Measurements from ENCODE around the gene BACH1.

Gene BACH1

DNA sequence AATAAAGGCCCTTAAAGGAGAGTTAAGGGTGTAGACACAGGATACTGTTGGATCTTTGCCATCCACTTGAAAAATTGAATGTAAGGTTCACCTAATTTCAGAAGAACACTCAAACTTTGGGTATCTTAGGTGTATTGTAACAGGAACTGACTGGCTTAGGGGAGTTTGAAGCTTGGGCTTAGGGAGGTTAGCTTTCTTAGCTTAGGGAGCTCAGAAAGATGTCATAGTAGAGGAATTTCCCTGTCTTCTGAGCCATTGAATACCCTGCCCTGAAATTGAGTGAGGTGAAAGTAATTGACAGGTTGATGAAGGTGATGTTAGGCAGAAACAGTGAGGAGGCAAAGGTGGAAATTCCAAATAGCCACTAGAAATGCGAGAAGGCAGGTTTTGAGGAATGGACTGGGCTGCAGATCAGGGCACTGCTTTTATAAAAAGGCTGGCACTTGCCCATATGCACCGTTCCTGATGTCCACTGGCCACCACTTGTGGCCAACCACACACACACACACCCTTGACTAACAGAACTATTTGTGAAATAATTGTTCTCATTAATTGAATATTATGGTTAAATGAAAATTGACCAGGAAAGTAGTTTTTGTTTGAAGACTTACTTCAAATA lies 16.5 kb downstream of the BACH1 start:
- no peak for DNase-seq

GRCh38 chr21:29316029-29316742 lies 17.5 kb downstream of the BACH1 start:
- DNase-seq, result no peak

DNA sequence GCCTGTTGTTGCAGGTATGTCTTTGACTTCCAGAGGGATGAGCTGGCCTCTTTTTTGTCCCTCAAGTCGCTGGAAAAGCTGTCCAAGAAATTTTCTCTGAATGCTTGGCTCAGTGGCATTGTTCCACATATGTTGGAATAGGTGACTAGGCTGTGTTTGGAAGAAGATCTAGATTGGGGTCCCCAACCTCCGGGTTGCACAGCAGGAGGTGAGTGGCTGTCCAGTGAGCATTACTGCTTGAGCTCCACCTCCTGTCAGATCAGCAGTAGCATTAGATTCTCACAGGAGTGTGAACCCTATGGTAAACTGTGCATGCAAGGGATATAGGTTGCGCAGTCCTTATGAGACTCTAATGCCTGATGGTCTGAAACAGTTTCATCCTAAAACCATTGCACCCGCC lies 18.1 kb downstream of the BACH1 start:
- no peak for DNase-seq

DNA sequence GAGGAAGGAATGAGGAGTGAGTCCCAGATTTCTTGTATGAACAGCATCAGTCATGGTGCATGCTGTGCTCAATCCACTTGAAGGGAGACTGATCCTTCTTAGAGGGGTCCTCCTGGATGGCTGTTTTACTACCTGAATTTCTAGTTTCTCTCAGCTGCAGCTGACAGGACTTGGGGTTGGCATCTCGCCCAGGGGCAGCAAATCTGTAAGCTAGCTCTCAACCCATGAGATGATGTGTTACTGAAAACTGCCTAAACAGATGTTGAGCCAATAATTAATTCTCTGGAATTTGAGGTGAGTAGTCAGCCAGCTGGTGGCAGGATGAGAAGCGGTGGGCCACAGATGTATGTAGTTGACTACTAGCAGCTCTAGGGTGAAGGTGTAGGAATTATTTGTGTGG lies 19.6 kb downstream of the BACH1 start:
- DNase-seq, result peak; percentile 58

DNA sequence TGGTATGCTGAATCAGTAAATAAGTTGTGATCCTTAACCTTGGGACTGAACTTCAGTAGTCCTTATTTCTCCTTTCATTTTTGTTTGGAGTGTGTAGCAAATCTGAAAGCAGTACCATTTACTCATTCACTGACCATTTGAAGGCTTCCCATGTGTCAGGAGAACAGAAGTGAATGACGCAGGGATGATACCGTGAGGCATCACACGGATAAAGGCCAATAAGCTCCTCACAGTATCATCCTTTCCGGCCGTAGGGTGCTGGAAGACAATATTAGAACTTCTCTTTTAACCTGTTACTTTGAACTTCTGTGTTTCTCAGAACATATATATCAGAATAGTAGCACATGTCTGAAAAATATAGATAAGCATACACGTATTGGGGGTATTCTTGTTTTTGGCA lies 21.3 kb downstream of the BACH1 start:
- DNase-seq, result no peak

DNA sequence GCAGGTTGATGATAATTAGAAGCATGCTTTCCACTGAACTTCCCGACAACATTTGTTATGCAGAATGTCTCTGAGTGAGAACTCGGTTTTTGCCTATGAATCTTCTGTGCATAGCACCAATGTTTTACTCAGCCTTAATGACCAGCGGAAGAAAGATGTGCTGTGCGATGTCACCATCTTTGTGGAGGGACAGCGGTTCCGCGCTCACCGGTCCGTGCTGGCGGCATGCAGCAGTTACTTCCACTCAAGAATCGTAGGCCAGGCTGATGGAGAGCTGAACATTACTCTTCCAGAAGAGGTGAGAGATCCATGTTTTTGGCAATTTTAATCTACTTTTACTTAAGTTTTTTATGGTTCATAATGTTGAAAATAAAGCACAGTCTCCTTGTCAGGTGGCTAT lies 22.5 kb downstream of the BACH1 start:
- DNase-seq, result no peak

DNA sequence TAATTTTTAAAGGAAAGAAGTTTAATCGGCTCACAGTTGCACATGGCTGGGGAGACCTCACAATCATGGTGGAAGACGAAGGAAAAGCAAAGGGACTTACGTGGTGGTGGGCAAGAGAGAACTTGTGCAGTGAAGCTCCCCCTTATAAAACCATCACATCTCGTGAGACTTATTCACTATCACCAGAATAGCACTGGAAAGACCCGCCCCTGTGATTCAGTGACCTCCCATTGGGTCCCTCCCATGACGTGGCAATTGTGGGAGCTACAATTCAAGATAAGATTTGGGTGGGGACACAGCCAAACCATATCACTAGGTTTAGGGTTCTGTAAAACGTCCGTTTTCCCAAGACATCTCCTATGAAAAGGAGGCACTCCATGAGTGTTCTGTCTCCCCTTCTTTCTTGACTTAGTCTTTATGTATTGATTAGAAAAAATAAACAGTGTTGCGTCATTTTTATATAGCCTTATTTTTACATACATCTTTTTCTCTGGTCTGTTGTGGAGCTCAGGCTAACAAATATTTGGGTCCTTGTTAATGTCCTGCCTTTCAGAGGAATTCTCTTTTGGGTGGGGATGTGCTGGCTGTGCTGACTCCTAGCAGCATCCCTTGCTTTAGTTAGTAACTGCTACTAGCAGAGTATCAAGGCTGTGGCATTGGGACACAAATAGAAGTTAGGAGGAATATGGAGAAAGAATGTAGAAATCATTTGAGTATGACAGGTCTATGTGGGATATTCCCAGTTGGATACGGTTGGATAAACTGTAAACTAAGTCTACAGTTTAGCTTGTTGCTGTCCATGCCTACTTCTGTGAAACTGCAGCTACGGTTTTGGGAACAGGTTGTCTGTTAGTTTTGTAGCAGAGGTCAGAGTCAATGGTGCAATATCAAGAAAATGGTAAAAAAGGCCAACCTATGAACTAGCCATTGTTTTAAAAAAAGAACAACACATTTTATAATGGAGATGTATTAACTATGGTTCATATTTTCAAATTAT lies 23.5 kb downstream of the BACH1 start:
- no peak for DNase-seq

- DNase-seq, result no peak
These were observed 24.5 kb downstream of the BACH1 start for GRCh38 chr21:29323189-29323588.

- no peak for DNase-seq
These were observed 28.3 kb downstream of the BACH1 start for GRCh38 chr21:29326914-29327554.

- DNase-seq, result no peak
These were observed 30.7 kb downstream of the BACH1 start for GRCh38 chr21:29329406-29329805.

GRCh38 chr21:29330797-29331196 lies 32.1 kb downstream of the BACH1 start:
- no peak for DNase-seq

- peak; percentile 45 for DNase-seq
These were observed 34.0 kb downstream of the BACH1 start for GRCh38 chr21:29332461-29333362.

DNA sequence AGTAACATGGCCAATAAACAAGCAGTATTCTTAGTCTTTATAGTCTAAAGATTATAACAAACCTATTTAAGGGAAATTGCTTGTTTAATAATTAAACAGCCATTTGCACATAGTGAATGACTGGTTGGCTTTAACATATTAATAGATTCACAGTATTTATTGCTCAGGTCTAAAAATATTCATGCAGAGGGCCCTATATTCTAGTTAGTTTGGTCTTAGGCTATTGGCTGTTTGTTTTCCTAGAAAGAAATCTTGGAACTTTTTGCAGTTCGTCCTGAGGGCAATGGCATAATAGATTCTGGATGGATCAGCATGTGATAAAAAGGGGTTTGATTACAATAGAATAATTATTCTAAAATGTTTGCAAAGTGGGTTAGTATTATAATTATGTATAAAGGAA lies 34.7 kb downstream of the BACH1 start:
- DNase-seq, result no peak

GRCh38 chr21:29334717-29335428 lies 36.2 kb downstream of the BACH1 start:
- DNase-seq, result peak; percentile 44

DNA sequence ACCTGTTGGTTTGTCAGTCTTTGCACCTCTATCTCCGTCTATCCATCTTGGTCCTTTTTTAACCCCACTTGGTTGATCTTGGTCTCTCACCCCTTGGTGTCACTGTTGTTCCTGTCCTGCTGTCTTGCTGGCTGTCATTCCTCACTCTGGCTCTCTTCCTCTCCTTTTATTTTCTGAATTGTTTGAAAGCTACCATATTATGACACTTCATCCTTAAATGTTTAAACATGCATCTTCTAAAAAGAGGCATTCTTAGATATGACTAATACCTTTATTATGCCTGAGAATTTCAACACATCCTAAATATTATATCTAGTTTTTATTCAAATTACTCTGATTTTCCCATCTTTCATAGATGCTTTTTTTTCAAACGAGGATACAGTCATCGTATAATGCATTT lies 37.0 kb downstream of the BACH1 start:
- peak; percentile 53 for DNase-seq

GRCh38 chr21:29338256-29338655 lies 39.5 kb downstream of the BACH1 start:
- DNase-seq, result no peak

DNA sequence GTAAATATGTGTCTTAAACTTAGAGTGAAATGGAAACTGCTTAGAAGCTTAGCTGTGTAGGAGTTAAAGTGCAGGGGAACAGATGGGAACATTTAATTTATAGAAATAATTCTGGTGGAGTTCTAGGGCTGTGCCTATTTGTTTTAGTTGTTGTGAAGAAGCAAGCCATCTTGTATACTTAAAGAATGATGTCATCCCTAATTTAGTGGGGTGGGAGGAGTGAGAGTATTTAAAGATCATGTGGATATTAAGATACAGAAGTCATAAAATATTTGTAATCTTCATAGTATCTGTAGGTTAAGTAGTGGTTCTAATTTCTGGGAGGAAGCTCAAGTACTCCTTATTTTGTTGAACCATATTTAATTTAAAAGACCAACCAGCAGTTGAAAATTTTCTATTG lies 41.5 kb downstream of the BACH1 start:
- DNase-seq, result no peak

DNA sequence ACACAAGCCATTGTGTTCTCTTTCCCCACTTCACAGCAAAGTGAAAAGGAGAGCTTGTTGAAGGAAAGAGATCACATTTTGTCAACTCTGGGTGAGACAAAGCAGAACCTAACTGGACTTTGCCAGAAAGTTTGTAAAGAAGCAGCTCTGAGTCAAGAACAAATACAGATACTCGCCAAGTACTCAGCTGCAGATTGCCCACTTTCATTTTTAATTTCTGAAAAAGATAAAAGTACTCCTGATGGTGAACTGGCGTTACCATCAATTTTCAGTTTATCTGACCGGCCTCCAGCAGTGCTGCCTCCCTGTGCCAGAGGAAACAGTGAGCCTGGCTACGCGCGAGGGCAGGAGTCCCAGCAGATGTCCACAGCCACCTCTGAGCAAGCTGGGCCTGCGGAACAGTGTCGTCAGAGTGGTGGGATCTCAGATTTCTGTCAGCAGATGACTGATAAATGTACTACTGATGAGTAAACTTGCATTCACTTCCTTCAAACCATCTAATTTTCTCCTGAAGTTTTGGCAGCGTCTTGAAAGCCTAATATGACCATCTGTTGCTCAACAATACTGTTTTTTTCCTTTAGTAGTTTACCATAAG lies 43.7 kb downstream of the BACH1 start:
- DNase-seq, result peak; percentile 98

GRCh38 chr21:29343519-29343918 lies 44.8 kb downstream of the BACH1 start:
- DNase-seq, result peak; percentile 85

DNA sequence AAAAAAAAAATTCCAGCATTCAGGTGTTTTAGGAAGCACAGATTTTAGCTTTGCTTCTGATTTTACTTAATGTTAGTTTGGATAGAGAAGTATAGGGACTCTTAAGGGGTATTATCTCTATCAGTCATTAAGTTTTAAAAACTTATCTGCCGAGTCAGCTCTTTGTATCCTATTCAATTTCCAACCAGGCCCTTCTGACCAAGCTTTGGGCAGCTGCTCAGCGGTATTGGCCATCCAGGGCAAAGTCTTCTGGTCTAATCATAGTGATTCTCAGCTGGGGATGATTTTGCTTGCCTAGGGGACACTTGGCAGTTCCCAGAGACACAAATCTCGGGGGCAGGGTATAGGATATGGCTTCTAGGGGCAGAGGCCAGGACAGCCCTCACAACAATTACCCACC lies 47.6 kb downstream of the BACH1 start:
- no peak for DNase-seq

- no peak for DNase-seq
These were observed 48.0 kb downstream of the BACH1 start for GRCh38 chr21:29346771-29347170.
